ENCODE measurements around the gene TEX2.

The TEX2 gene

GRCh38 chr17:64115822-64116534 lies 147.1 kb downstream of the TEX2 start:
- no peak for DNase-seq (ENCODE audit: low read depth)

GRCh38 chr17:64115043-64115698 lies 147.9 kb downstream of the TEX2 start:
- no peak for DNase-seq (ENCODE audit: low read depth)

GRCh38 chr17:64113006-64113405 lies 150.1 kb downstream of the TEX2 start:
- no peak for DNase-seq (ENCODE audit: low read depth)

GRCh38 chr17:64111831-64112230 lies 151.2 kb downstream of the TEX2 start:
- DNase-seq (ENCODE audit: low read depth), result no peak

GRCh38 chr17:64110379-64111152 lies 152.5 kb downstream of the TEX2 start:
- DNase-seq (ENCODE audit: low read depth), result no peak

- no peak for DNase-seq (ENCODE audit: low read depth)
These were observed 153.7 kb downstream of the TEX2 start for GRCh38 chr17:64109400-64109799.

- DNase-seq (ENCODE audit: low read depth), result no peak
These were observed 155.4 kb downstream of the TEX2 start for GRCh38 chr17:64107500-64108236.

- no peak for DNase-seq (ENCODE audit: low read depth)
These were observed 156.1 kb downstream of the TEX2 start for GRCh38 chr17:64106918-64107317.

- DNase-seq (ENCODE audit: low read depth), result no peak
These were observed 159.4 kb downstream of the TEX2 start for GRCh38 chr17:64103391-64104364.

- DNase-seq (ENCODE audit: low read depth), result no peak
These were observed 160.3 kb downstream of the TEX2 start for GRCh38 chr17:64102627-64103390.

- DNase-seq (ENCODE audit: low read depth), result no peak
These were observed 163.5 kb downstream of the TEX2 start for GRCh38 chr17:64099543-64099942.
